ENCODE data around the gene NCK2.

- TF ChIP-seq TAF1 (IDR thresholded peaks at IDR 0.05; ENCODE audit: low read depth, low read length): no peak
- TF ChIP-seq POLR2A (IDR thresholded peaks at IDR 0.05; ENCODE audit: low read depth, low read length): no peak
- TF ChIP-seq POLR2AphosphoS5 (IDR thresholded peaks at IDR 0.05; ENCODE audit: low read depth, low read length): no peak
- TF ChIP-seq SPI1 (IDR thresholded peaks at IDR 0.05; ENCODE audit: low read depth, low read length): no peak
- TF ChIP-seq PAX5 (IDR thresholded peaks at IDR 0.05; ENCODE audit: insufficient read depth, low read length, severe bottlenecking): no peak
These were observed 3.1 kb upstream of the NCK2 start for GRCh38 chr2:105741617-105742016.

All from GM12891 (cell line).